GM18861 (cell line): Measurements from ENCODE around the gene GUCA1A.
"Not testable (repeated sequence)": the region's sequence is repeated elsewhere in the genome, so short reads cannot be mapped to it uniquely, and the experiment has no call there.

Source experiments
- ATAC-seq: cut with Tn5 transposase; IDR thresholded peaks from one replicate; pipeline ENCODE4 v1.9.1; 2021; ENCODE audit not compliant: unreplicated experiment

GUCA1A gene

GRCh38 chr6:42202131-42202915, 29.2 kb downstream of the GUCA1A start:
- ATAC-seq = not testable (repeated sequence)

- no peak for ATAC-seq
Observed at GRCh38 chr6:42203183-42203582, 30.0 kb downstream of the GUCA1A start.

- ATAC-seq = no peak
Observed at GRCh38 chr6:42204768-42205282, 31.7 kb downstream of the GUCA1A start.

GRCh38 chr6:42207559-42207958, 34.4 kb downstream of the GUCA1A start:
- ATAC-seq = not testable (repeated sequence)

- no peak for ATAC-seq
Observed at GRCh38 chr6:42210551-42210950, 37.4 kb downstream of the GUCA1A start.

- ATAC-seq = no peak
Observed at GRCh38 chr6:42211726-42212125, 38.6 kb downstream of the GUCA1A start.

GRCh38 chr6:42212442-42212841, 39.3 kb downstream of the GUCA1A start:
- no peak for ATAC-seq

- not testable (repeated sequence) for ATAC-seq
Observed at GRCh38 chr6:42216495-42216894, 43.3 kb downstream of the GUCA1A start.

GRCh38 chr6:42217157-42217518, 44.0 kb downstream of the GUCA1A start:
- no peak for ATAC-seq

GRCh38 chr6:42217519-42218367, 44.6 kb downstream of the GUCA1A start, which contains the start of gene MRPS10:
MRPS10 (minus strand) TSS chr6:42217861; CDS start chr6:42217849, 12 bp downstream.
- peak; percentile 79 for ATAC-seq

- no peak for ATAC-seq
Observed at GRCh38 chr6:42220807-42221206, 47.6 kb downstream of the GUCA1A start.

- ATAC-seq = no peak
Observed at GRCh38 chr6:42221546-42221945, 48.4 kb downstream of the GUCA1A start.

GRCh38 chr6:42222448-42222847, 49.3 kb downstream of the GUCA1A start:
- no peak for ATAC-seq

- ATAC-seq = peak; percentile 94
Observed at GRCh38 chr6:42224222-42225028, 51.3 kb downstream of the GUCA1A start.

GRCh38 chr6:42225029-42225339, 51.8 kb downstream of the GUCA1A start:
- ATAC-seq = no peak

GRCh38 chr6:42225419-42225818, 52.3 kb downstream of the GUCA1A start:
- ATAC-seq = no peak

GRCh38 chr6:42226161-42226611, 53.0 kb downstream of the GUCA1A start:
- ATAC-seq = no peak

- no peak for ATAC-seq
Observed at GRCh38 chr6:42226645-42227143, 53.5 kb downstream of the GUCA1A start.

GRCh38 chr6:42227173-42227850, 54.1 kb downstream of the GUCA1A start:
- no peak for ATAC-seq

GRCh38 chr6:42228305-42228704, 55.1 kb downstream of the GUCA1A start:
- no peak for ATAC-seq
